ENCODE measurements around the gene FLOT2.
"Not testable (repeated sequence)": the region's sequence is repeated elsewhere in the genome, so short reads cannot be mapped to it uniquely, and the experiment has no call there.

The FLOT2 gene

DNA sequence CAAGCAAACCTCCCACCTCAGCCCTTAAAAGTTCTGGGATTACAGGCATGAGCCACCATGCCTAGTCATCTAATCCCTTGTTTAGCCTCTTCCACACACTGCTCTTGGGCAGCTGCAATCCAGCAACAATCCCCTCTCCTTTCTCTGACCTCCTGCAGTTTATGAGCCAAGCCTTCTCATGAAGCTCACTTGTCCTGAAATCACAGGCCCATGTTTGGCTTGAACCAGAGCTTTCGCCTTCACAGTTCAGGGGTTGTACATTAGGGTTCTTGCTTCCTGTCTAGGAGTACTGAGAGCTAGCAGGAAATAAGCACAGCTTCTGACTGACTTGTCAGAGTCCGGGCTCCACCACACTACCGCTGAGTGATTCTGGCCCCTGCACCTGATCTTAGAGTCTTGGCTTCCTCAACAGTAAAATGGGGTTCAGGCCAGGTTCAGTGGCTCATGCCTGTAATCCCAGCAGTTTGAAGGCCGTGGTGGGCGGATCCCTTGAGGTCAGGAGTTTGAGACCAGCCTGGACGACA, 26.4 kb downstream of the FLOT2 start:
- FAIRE-seq: no peak

DNA sequence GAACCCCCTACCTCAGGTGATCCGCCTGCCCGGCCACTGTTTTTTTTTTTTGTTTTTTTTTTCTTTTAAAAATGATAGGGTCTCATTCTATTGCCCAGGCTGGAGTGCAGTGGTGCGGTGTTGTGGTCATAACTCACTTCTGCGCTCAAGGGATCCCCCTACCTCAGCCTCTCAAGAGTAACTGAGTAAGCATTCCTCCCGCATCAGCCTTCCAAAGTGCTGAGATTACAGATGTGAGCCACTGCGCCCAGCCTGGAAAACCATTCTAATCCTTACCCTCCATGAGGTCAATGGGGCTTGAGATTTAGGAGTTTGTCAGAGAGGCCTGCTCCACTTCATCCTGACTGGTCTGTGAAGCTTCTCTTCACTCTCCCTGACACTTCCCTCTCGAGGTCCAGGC, 30.3 kb downstream of the FLOT2 start:
- FAIRE-seq: no peak

DNA sequence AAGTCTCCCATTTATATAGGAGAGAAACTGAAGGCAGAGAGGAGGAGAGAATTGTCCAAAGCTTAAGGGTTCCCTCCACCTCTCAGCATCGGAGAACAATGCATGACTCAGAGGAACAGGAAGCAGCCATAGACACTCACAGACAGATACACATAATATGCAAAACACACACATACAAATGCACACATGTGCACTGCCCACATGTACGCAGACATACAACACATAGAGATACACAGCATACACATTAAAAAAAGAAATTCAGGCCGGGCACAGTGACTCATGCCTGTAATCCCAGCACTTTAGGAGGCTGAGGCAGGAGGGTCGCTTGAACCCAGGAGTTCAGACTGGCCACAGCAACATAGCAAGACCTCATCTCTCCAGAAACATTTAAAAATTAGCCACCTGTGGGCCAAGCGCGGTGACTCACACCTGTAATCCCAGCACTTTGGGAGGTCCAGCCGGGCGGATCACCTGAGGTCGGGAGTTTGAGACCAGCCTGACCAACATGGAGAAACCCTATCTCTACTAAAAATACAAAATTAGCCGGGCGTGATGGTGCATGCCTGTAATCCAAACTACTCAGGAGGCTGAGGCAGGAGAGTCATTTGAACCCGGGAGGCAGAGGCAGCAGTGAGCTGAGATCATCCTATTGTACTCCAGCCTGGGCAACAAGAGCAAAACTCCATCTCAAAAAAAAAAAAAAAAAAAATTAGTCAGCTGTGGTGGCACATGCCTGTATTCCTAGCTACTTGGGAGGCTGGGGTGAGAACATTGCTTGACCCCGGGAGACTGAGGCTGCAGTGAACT, 31.4 kb downstream of the FLOT2 start:
- no peak for FAIRE-seq

DNA sequence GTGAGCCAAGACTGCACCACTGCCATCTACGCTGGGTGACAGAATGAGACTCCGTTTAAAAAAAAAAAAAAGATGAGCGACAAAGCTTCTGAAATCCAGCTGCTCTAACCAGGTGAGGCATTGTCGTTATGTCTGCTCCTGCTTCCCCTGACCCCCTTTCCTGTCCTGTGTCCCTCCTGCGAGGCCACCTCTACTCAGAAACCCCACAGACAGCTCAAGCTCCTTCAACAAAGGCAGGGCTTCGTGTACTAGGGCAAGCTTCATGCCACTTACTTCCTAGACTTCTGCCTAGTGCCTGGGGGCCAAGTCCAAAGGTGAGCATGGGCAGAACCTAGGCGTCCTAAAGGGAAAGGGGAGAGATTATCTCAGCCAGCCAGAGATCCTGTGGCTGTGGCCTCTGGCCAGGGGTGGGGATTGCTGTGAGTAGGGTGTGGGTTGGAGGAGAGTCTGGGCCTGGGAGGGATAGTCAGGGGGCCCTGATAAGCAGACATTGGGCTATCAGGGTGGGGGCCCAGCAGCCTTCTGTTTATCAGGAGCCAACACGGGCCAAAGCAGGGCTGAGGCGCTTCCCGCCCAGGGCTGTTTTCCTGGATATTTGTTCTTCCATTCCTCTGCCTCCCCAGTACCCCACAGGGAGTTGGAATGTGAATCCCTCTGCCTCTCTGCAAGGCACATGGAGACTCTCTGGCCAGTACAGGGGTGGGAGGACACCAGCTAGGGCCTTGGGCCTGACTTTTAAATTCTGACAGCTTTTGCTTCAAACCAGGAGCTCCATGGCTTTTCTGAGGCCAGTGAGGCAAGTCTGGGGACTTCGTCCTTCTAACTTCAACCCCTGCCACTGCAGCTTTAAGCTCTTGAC, 32.3 kb downstream of the FLOT2 start:
- FAIRE-seq: no peak

DNA sequence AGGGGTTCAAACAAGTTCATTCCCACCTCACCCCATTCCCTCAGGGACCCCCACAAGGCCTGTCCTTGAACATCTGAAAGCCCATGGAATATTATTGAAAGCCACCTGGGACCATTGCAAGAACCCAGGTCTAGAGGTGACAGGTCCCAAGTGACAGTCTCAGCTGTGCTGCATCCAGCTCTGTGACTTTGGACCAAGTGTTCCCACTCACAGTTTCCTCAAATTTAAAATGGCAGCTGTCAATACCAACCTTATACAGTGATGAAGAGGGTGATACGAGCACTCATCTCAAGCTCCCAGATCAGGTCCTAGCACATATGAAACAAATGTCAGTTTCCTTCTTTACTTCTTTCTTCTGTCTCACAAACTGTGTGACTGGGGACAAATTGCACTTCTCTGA, 33.6 kb downstream of the FLOT2 start:
- FAIRE-seq: no peak

DNA sequence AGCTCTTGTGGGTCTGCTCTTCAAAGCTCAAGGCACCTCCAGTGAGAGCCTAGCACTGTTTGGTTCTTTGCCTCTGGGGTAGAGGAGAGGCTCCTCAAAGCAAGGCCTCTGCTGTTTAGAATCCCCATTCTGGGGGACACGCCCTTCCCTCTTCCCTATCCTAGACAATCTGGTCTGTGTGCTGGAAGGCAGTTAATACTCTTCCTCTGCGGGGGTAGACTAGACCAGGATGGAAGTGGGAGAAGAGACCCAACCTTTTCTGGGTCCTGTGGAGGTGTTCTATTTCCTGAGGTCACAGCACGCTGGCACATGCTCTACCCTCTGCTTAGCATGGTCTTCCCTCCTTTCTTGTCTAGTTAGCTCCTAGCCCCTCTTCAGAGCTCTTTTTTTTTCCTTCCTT, 35.0 kb downstream of the FLOT2 start:
- FAIRE-seq: no peak

DNA sequence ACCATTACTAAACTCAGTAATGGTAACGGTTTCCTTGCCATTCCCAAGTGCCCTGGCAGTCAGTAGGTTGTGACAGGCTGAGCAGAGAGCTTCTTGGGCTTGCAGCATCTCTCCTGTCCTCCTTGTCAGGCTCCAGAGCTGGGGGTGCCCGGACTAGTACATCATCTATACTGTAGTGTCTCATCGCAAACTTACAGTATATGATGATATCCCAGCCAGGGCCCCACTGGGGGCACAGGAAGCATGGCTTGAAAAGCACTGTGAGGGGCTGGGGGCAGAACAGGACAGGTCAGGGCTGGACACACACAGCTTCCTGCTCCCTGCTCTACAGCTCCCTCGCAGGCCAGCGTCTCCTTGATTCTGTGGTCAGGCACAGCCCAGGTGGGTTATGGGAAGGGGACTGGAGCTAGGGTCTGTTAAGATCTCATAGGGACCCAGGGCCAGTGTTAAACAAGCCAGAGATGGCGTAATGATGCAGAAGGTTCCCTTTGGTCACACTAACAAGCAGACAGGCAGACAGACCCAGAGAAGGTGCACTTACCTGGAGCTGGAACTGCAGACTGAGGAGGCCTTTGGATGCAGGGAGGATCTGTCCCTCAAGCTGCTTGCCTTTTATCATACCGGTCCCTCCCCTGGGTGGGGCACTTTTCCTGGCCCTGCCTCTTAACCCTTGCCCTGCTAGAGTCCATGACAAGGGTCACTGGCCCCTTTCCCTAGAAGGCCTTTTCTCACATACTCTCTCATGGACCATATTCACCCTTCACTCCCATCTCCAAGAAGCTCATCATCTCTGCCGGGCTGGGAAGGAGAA, 35.9 kb downstream of the FLOT2 start:
- no peak for FAIRE-seq

DNA sequence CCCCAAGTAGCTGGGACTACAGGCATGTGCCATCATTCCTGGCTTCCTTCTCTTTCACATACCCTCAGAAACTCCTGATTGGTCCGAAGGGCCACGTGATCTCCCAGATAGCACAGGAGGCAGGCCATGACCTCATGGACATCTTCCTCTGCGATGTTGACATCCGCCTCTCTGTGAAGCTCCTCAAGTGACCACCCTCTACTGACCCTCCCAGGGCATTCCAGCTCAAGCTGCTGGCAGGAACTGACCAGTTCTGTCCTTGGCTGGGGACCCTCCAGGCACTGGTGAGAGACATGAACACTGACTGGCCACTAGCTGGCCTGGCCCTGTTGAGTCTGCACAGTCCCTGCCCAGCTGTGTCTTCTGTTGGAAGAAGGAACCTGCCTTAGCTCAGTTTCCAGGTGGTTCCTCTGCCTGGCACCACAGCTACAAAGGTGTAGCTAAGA, 37.1 kb downstream of the FLOT2 start:
- FAIRE-seq: no peak

DNA sequence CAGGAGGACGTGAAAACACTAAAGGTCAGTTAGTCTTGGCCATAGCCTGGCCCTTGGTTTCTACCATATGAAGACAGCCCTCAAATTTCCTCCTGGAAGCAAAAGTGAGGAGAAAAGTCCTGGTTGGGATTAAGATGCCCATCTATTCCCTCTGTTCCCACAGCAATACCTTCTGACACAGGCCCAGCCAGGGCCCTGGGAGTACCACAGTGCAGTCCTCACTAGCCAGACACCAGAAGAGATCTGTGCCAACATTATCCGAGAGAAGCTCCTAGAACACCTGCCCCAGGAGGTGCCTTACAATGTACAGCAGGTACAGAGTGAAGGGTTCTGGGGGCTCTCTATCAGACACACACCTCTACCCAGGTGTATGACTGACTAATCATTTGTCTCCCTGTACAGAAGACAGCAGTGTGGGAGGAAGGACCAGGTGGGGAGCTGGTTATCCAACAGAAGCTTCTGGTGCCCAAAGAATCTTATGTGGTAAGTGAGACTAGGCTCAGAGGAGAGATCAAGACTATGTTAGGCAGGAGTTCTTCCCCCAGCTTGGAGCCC, 38.7 kb downstream of the FLOT2 start:
- no peak for FAIRE-seq

DNA sequence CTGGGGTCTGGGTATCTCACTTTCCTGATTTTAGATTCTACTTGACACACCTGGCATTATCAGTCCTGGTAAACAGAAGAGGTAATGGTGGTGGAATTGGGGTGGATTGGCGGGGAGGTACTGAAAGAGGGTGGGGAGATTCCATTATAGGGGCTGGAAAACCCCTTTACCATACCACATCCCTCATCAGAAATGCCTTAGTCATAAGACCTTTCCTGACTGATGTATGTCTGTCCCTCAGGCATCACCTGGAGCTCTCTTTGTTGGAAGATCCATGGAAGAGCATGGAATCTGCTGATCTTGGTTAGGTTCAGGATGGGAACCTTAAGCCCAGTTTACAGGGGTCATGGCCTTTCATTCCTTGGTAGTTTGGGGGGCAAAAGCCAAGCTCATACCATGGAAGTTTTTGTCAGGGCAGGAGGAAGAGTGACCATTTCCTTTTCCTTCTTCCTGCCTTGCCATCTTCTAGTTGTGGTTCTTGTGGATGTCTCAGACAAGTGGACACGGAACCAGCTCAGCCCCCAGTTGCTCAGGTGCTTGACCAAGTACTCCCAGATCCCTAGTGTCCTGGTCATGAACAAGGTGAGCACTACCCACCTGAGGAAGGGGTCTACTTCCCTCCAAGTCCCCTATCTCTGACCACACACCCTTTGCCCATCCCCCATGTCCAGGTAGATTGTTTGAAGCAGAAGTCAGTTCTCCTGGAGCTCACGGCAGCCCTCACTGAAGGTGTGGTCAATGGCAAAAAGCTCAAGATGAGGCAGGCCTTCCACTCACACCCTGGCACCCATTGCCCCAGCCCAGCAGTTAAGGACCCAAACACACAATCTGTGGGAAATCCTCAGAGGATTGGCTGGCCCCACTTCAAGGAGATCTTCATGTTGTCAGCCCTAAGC, 39.4 kb downstream of the FLOT2 start:
- FAIRE-seq: no peak

DNA sequence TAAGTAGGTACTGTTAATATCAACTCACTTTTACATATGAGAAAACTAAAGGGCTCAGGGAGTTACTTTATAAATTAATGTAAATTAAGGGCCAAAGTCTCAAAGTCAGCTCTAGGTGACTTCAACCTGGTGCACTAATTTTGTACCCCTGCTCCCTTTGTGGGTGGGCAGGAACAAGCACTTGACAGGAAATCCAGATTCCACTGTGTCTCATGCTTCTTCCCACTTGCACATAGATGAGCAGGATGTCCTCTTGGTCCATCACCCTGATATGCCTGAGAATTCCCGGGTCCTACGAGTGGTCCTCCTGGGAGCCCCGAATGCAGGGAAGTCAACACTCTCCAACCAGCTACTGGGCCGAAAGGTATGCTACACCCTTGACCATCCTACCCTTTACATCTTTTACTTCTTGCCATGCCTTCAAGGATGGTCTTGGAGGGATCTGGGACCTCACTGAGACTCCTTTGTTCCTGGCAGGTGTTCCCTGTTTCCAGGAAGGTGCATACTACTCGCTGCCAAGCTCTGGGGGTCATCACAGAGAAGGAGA, 41.4 kb downstream of the FLOT2 start:
- FAIRE-seq: no peak

DNA sequence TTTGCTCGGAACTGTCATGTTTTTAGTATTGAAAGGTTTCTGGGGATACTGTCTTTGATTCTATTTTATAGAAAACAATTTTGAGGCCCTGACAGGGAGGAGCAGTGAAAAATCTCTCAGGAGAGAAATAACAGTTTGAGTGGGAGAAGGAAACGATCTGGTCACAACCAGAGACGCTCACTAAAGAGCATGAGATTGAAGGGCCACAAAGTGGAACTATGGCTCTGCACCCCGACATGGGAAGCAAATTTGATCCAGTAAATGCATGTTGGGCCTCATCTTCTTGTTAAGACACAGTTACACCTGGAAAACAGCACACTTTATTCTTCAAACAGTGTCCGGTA, 42.2 kb downstream of the FLOT2 start:
- FAIRE-seq: no peak

DNA sequence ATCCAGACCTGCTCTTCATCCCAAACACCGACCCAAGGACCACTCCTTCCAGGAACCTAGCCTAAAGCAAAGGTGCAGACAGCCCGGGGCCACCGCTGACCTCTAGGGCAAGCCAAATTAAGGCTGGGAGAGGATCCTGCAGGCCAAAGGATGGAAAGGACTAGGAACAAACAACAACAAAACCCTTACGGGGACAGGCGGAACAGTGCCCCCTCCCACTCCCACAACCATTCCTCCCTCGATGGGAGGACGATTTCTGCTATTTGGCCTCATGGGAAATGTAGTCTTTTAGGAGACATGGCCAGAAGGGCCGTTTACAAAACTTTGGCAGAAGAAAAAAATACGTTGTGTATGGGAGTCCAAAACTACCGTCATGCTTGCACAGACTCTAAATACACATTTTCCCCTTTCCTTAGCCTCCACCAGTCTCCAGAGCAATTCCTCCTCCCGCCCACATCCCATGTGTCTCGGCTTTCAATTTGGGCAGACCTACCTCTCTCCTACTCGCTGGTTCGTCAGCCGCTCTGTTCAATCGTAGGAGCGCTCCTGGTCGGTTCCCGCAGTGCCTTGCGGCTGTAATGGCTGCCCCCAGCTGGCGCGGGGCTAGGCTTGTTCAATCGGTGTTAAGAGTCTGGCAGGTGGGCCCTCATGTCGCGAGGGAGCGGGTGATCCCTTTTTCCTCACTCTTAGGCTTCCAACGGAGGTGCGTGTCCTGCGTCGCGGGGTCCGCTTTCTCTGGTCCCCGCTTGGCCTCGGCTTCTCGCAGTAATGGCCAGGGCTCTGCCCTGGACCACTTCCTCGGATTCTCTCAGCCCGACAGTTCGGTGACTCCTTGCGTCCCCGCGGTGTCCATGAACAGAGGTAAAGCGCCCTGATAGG, 42.8 kb downstream of the FLOT2 start, which contains the start of gene ERAL1:
TSS of gene ERAL1 (plus strand) at position 560 of the 879 bp plus-strand sequence. CDS start at position 579, 19 bp downstream.
- FAIRE-seq: no peak

DNA sequence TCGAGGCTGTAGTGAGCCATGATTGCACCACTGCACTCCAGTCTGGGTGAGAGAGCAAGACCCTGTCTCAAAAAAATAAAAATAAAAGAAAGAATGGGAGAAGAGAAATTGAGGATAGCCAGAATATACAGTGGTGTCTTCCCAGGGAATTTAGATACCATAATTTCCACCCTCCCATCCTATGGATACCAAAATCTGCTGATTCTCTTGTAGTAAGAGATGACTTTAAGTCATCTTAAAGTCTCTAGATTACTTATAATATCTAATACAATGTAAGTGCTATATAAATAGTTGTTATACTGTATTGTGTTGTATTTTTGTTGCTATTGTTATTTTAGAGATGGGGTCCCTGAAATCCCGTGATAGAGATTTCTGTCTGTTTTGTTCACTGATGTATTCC, 44.2 kb downstream of the FLOT2 start:
- no peak for FAIRE-seq

DNA sequence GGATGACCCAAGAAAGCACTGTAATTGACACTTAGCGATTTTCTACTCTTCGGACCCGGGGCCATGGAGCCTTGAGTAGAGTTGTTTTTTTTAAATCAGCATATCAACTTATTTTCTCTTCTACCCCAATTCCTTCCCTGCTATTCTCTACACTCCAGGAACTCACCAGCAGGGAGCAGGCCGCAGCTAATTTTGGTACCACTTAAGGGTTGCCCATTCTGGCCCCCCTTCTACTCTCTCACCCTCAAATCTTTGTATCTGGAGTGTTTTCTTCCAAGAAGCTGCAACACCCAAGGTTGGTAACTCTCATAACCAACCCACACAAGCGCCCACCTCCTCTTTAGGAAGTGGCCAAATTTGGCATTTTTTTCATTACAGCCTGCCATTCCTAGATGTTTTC, 48.3 kb downstream of the FLOT2 start:
- FAIRE-seq: no peak

DNA sequence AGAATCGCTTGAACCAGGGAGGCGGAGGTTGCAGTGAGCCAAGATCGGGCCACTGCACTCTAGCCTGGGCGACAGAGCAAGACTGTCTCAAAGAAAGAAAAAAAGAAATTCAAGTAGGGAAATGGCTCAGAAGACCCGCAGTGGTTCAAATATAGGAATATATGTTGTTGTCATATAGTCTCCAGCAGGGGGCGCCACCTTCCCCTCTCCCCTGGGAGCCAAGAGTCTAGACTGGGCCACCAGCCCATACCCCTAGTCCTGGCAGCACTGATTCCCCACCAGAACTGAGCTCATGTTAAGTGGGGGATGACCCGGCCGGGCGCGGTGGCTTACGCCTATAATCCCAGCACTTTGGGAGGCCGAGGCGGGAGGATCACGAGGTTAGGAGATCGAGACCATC, 48.9 kb downstream of the FLOT2 start:
- not testable (repeated sequence) for FAIRE-seq

DNA sequence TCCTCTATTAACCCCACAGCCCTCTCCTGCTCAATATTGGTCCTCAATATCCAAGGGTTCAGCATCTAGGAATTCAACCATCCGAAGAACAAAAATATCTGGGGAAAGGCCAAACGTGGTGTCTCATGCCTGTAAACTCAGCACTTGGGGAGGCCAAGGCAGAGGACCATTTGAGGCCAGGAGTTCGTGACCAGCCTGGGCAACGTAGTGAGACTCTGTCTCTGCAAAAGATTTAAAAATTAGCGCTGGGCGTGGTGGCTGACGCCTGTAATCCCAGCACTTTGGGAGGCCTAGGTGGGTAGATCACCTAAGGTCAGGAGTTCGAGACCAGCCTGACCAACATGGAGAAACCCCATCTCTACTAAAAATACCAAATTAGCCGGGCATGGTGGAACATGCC, 50.8 kb downstream of the FLOT2 start:
- FAIRE-seq: not testable (repeated sequence)

DNA sequence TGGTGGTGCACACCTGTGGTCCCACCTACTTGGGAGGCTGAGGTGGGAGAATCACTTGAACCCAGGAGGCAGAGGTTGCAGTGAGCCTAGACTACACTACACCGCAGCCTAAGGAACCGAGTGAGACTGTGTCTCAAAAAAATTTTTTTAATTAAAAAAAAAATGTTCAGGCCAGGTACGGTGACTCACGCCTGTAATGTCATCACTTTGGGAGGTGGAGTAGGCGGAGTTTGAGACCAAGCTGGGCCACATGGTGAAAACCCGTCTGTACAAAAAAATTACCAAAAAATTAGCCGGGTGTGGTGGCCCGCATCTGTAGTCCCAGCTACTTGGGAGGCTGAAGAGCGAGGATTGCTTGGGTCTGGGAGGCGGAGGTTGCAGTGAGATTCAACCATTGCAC, 51.3 kb downstream of the FLOT2 start:
- FAIRE-seq: no peak

DNA sequence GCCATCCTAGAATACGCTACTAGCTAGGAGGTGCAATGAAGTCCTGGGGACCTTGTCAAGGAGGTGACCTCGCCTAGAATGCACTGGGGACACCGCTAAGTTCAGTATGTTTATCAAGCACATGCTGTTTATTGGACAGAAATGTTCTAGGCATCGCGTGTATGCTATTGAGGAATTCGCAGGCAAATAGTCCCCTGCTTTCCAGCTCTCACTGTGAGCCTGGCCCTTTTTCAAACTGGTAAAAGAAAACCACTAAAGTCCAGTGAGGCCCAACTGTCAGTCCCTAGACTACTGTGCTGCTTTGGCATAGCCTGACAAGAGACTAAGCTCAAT, 53.8 kb downstream of the FLOT2 start:
- no peak for FAIRE-seq

DNA sequence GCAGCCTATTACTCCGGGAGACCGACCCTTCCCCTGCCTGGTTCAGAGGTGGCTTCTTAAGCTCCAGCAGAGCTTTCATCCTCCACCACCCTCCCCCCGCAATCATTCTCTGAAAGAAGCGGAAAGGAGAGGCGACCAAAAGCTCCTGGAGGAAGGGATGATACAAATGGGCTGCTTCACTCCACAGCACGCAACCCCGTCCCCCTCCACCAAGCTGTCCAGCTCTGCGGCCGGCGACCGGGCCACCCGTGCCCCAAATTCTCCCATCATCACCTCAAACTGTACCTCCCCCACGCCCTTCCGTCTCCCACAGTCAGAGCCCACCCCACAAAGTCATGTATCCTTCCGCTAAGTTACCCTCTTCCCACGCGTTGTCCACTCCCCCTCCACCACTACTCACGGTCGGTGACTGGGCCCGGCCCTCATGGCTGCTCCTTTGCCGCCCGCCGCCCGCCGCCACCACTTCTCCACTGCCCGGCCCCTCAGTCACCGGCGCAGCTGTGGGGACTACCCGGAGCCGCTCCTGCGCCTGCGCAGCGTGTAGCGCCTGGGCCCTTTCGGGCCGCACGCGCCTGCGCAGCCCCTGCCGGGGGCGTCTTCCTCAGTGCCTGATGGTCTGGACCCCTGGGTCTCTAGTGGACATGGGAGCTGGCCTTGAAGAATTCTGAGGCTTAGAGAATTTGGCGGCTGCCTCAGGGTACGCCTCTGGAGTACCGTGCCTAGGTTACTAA, 55.1 kb downstream of the FLOT2 start, which contains the start of gene FAM222B:
TSS of gene FAM222B (minus strand) at position 509 of the 731 bp plus-strand sequence. CDS start 76,123 bp downstream, outside the sequence.
- FAIRE-seq: no peak
